ENCODE data around the gene SLC2A10.
A peak's percentile ranks its signal among the peaks of the same experiment; 100 is the strongest.
"Not testable (repeated sequence)": the region's sequence is repeated elsewhere in the genome, so short reads cannot be mapped to it uniquely, and the experiment has no call there.

SLC2A10 gene

GRCh38 chr20:46673394-46674252, 35.8 kb upstream of the SLC2A10 start:
- TF ChIP-seq JUND (IDR thresholded peaks at IDR 0.05; ENCODE audit: low read depth): no peak
- in situ Hi-C loops (cut with HindIII; ENCODE audit: low pct_unique_long_range_greater_than_20kb, low sequenced_read_pairs): no loop called here
- no peak for DNase-seq (ENCODE audit: low read depth in 1 of 2, low spot score in 1 of 2)

- no peak for DNase-seq (ENCODE audit: low read depth in 1 of 2, low spot score in 1 of 2)
- TF ChIP-seq JUND (IDR thresholded peaks at IDR 0.05; ENCODE audit: low read depth): no peak
- in situ Hi-C loops (cut with HindIII; ENCODE audit: low pct_unique_long_range_greater_than_20kb, low sequenced_read_pairs): no loop called here
Measured at GRCh38 chr20:46674253-46675083, 35.0 kb upstream of the SLC2A10 start.

- in situ Hi-C loops (cut with HindIII; ENCODE audit: low pct_unique_long_range_greater_than_20kb, low sequenced_read_pairs); DNase-seq (ENCODE audit: low read depth in 1 of 2, low spot score in 1 of 2): not testable (repeated sequence)
Measured at GRCh38 chr20:46676649-46677316, 32.7 kb upstream of the SLC2A10 start.

GRCh38 chr20:46677608-46678007, 31.8 kb upstream of the SLC2A10 start:
- no peak for TF ChIP-seq JUND (IDR thresholded peaks at IDR 0.05; ENCODE audit: low read depth)
- DNase-seq (ENCODE audit: low read depth in 1 of 2, low spot score in 1 of 2): no peak
- in situ Hi-C loops (cut with HindIII; ENCODE audit: low pct_unique_long_range_greater_than_20kb, low sequenced_read_pairs): no loop called here

GRCh38 chr20:46678516-46678915, 30.9 kb upstream of the SLC2A10 start:
- no peak for TF ChIP-seq JUND (IDR thresholded peaks at IDR 0.05; ENCODE audit: low read depth)
- in situ Hi-C loops (cut with HindIII; ENCODE audit: low pct_unique_long_range_greater_than_20kb, low sequenced_read_pairs): no loop called here

GRCh38 chr20:46680684-46681031, 28.8 kb upstream of the SLC2A10 start:
- in situ Hi-C loops (cut with HindIII; ENCODE audit: low pct_unique_long_range_greater_than_20kb, low sequenced_read_pairs): no loop called here
- no peak for DNase-seq (ENCODE audit: low read depth in 1 of 2, low spot score in 1 of 2)
- no peak for TF ChIP-seq JUND (IDR thresholded peaks at IDR 0.05; ENCODE audit: low read depth)

More at GRCh38 chr20:46678516-46678915, 30.9 kb upstream of the SLC2A10 start:
- DNase-seq (ENCODE audit: low read depth in 1 of 2, low spot score in 1 of 2): no peak

- in situ Hi-C loops (cut with HindIII; ENCODE audit: low pct_unique_long_range_greater_than_20kb, low sequenced_read_pairs): no loop called here
- TF ChIP-seq JUND (IDR thresholded peaks at IDR 0.05; ENCODE audit: low read depth): no peak
- peak; percentile 54 to 88 for DNase-seq (ENCODE audit: low read depth in 1 of 2, low spot score in 1 of 2)
Measured at GRCh38 chr20:46681032-46681854, 28.2 kb upstream of the SLC2A10 start.

GRCh38 chr20:46682063-46682821, 27.2 kb upstream of the SLC2A10 start:
- no peak for TF ChIP-seq JUND (IDR thresholded peaks at IDR 0.05; ENCODE audit: low read depth)
- in situ Hi-C loops (cut with HindIII; ENCODE audit: low pct_unique_long_range_greater_than_20kb, low sequenced_read_pairs): no loop called here

GRCh38 chr20:46683011-46683667, 26.3 kb upstream of the SLC2A10 start:
- TF ChIP-seq JUND (IDR thresholded peaks at IDR 0.05; ENCODE audit: low read depth): no peak
- no peak for DNase-seq (ENCODE audit: low read depth in 1 of 2, low spot score in 1 of 2)
- in situ Hi-C loops (cut with HindIII; ENCODE audit: low pct_unique_long_range_greater_than_20kb, low sequenced_read_pairs): no loop called here

More at GRCh38 chr20:46682063-46682821, 27.2 kb upstream of the SLC2A10 start:
- peak in 1 of 2 experiments; percentile 20 for DNase-seq (ENCODE audit: low read depth in 1 of 2, low spot score in 1 of 2)

GRCh38 chr20:46683668-46683938, 25.8 kb upstream of the SLC2A10 start:
- no peak for DNase-seq (ENCODE audit: low read depth in 1 of 2, low spot score in 1 of 2)
- no peak for TF ChIP-seq JUND (IDR thresholded peaks at IDR 0.05; ENCODE audit: low read depth)
- in situ Hi-C loops (cut with HindIII; ENCODE audit: low pct_unique_long_range_greater_than_20kb, low sequenced_read_pairs): no loop called here
